Measurements from ENCODE around the gene MACROH2A2. TPM values are rescaled to one million over a fixed set of nuclear protein-coding genes. Genes with fewer than 3 reads are reported as not detected.

MACROH2A2 gene
- total and polyA plus RNA-seq, 2 donors (not counting 1 experiment from before 2014, with no cell fraction given): not detected

GRCh38 chr10:70135046-70135445 is 82.4 kb downstream of the MACROH2A2 start:
- intact Hi-C loops (cut with micrococcal nuclease): no loop called here
- H3K27ac ChIP-seq (ENCODE audit: low read length in 2 of 2): no peak overlapping the region
- no peak overlapping the region for H2AFZ ChIP-seq (ENCODE audit: insufficient read depth, low read depth, low read length, poor library complexity, severe bottlenecking)
- peaks cover 10% of the 10 kb centered on the region for H3K79me2 ChIP-seq (ENCODE audit: control insufficient read depth, insufficient read depth, low read length)
- Mint-ChIP-seq H3K4me3 (no peak overlapping the region), H3K27ac (no peak overlapping the region), H3K27me3 (no peaks in the 10 kb centered on the region), H3K9me3 (ENCODE audit: insufficient read depth) (no peaks in the 10 kb centered on the region), H3K4me1 (peaks cover 19% of the 10 kb centered on the region)
- TF ChIP-seq EZH2 (IDR thresholded peaks at IDR 0.05; ENCODE audit: borderline replicate concordance, insufficient read depth, low read depth, low read length, poor library complexity, severe bottlenecking) (no peak), CTCF (IDR thresholded peaks at IDR 0.05) (no peak)
- H3K9ac ChIP-seq (ENCODE audit: low read length): no peak overlapping the region
- no peaks in the 10 kb centered on the region for H3K9me3 ChIP-seq (ENCODE audit: control extremely low read depth in 1 of 3, control insufficient read depth in 2 of 3, insufficient read depth in 1 of 3, low read length in 2 of 3)
- ATAC-seq (ENCODE audit: low read depth) (no peak), DNase-seq (no peak)
- CTCF ChIA-PET: interaction anchor here (0.7 to 4.1 kb wide), 4 partner anchors 8 to 19 kb away, joined by 3 to 22 read pairs (median 8); partner anchors contain the start of gene TYSND1
- H3K4me3 ChIP-seq (ENCODE audit: control extremely low read depth in 1 of 5, extremely low read depth in 1 of 5, insufficient read depth in 1 of 5, low read depth in 2 of 5, low read length in 4 of 5): no peak overlapping the region
- peaks cover 0 to 2% of the 10 kb centered on the region in 2 experiments for H3K36me3 ChIP-seq (replicated peaks in 1 of 2; ENCODE audit: control extremely low read depth in 1 of 2, control insufficient read depth in 1 of 2, extremely low read depth in 1 of 2, insufficient read depth in 2 of 2, low read length in 1 of 2)
- POLR2A ChIA-PET: no interaction called here
- H3K27me3 ChIP-seq (replicated peaks in 1 of 4; ENCODE audit: control extremely low read depth in 1 of 4, control insufficient read depth in 3 of 4, insufficient read depth in 4 of 4, low read length in 3 of 4): peaks cover 0 to 7% (median 0%) of the 10 kb centered on the region in 4 experiments
- H3K4me2 ChIP-seq (replicated peaks; ENCODE audit: low read depth, low read length, poor library complexity, severe bottlenecking): no peak overlapping the region
- H4K20me1 ChIP-seq (ENCODE audit: control insufficient read depth, insufficient read depth, low read length, poor library complexity, severe bottlenecking): peaks cover 21% of the 10 kb centered on the region
- H3K4me1 ChIP-seq (ENCODE audit: control insufficient read depth in 2 of 2, insufficient read depth in 2 of 2, low read length in 2 of 2): peaks cover 11 to 15% of the 10 kb centered on the region in 2 donors
- WGBS (ENCODE audit: insufficient coverage): 97% methylated on average over 3 of the region's 3 CpGs

- H3K4me3 Mint-ChIP-seq: no peak overlapping the region
- no peaks in the 10 kb centered on the region for H3K9me3 Mint-ChIP-seq (ENCODE audit: insufficient read depth)
- DNase-seq (no peak), ATAC-seq (ENCODE audit: low read depth) (no peak)
- no peak overlapping the region for H3K4me2 ChIP-seq (replicated peaks; ENCODE audit: low read depth, low read length, poor library complexity, severe bottlenecking)
- H3K9me3 ChIP-seq (ENCODE audit: control extremely low read depth in 1 of 3, control insufficient read depth in 2 of 3, insufficient read depth in 1 of 3, low read length in 2 of 3): no peaks in the 10 kb centered on the region
- H3K4me1 ChIP-seq (ENCODE audit: control insufficient read depth in 2 of 2, insufficient read depth in 2 of 2, low read length in 2 of 2): peaks cover 11 to 15% of the 10 kb centered on the region in 2 donors
- H3K79me2 ChIP-seq (ENCODE audit: control insufficient read depth, insufficient read depth, low read length): peaks cover 10% of the 10 kb centered on the region
- H3K9ac ChIP-seq (ENCODE audit: low read length): no peak overlapping the region
- no peaks in the 10 kb centered on the region for H3K27me3 Mint-ChIP-seq
- H3K27me3 ChIP-seq (replicated peaks in 1 of 4; ENCODE audit: control extremely low read depth in 1 of 4, control insufficient read depth in 3 of 4, insufficient read depth in 4 of 4, low read length in 3 of 4): peaks cover 0 to 7% (median 0%) of the 10 kb centered on the region in 4 experiments
- WGBS (ENCODE audit: insufficient coverage): 94% methylated on average over 4 of the region's 7 CpGs
- ChIA-PET CTCF (interaction anchor here (0.6 to 4.1 kb wide), 4 partner anchors 9 to 228 kb away, joined by 3 to 22 read pairs (median 8); partner anchors contain the start of gene TYSND1), POLR2A (no interaction called here)
- intact Hi-C loops (cut with micrococcal nuclease): no loop called here
- no peak overlapping the region for H3K27ac ChIP-seq (ENCODE audit: low read length in 2 of 2)
- TF ChIP-seq CTCF (IDR thresholded peaks at IDR 0.05) (no peak), EZH2 (IDR thresholded peaks at IDR 0.05; ENCODE audit: borderline replicate concordance, insufficient read depth, low read depth, low read length, poor library complexity, severe bottlenecking) (no peak)
- H3K36me3 ChIP-seq (replicated peaks in 1 of 2; ENCODE audit: control extremely low read depth in 1 of 2, control insufficient read depth in 1 of 2, extremely low read depth in 1 of 2, insufficient read depth in 2 of 2, low read length in 1 of 2): peaks cover 0 to 2% of the 10 kb centered on the region in 2 experiments
- no peak overlapping the region for H3K27ac Mint-ChIP-seq
- no peak overlapping the region for H2AFZ ChIP-seq (ENCODE audit: insufficient read depth, low read depth, low read length, poor library complexity, severe bottlenecking)
- no peak overlapping the region for H3K4me3 ChIP-seq (ENCODE audit: control extremely low read depth in 1 of 5, extremely low read depth in 1 of 5, insufficient read depth in 1 of 5, low read depth in 2 of 5, low read length in 4 of 5)
- peaks cover 19% of the 10 kb centered on the region for H3K4me1 Mint-ChIP-seq
- H4K20me1 ChIP-seq (ENCODE audit: control insufficient read depth, insufficient read depth, low read length, poor library complexity, severe bottlenecking): peaks cover 26% of the 10 kb centered on the region
These were observed 83.0 kb downstream of the MACROH2A2 start for GRCh38 chr10:70135684-70136083.
